Ishikawa (cell line): Measurements from ENCODE around the gene LMF1.

Source experiments
- CEBPB ChIP-seq: IDR thresholded peaks from 2 replicates; pipeline ENCODE4 v1.6.1; 2012
- EP300 ChIP-seq: IDR thresholded peaks from 2 replicates; pipeline ENCODE4 v1.6.1; 2012; ENCODE audit warnings: borderline replicate concordance
- MAX ChIP-seq: IDR thresholded peaks from 2 replicates; pipeline ENCODE4 v1.6.1; 2012
- REST ChIP-seq: IDR thresholded peaks from 2 replicates; pipeline ENCODE4 v1.6.1; 2012; ENCODE audit warnings: low read depth, mild to moderate bottlenecking

- no peak for TF ChIP-seq REST
- no peak for TF ChIP-seq EP300
- TF ChIP-seq CEBPB = no peak
- TF ChIP-seq MAX = no peak
Observed at GRCh38 chr16:945271-946047, 25.3 kb downstream of the LMF1 start.
